SK-N-SH (cell line): Measurements from ENCODE around the gene SLC25A10. TPM values are rescaled to one million over a fixed set of nuclear protein-coding genes. Genes with fewer than 3 reads are reported as not detected.

Experiments
- CTCF ChIA-PET: fragments of 300-600, 350-600 bp; formaldehyde crosslinking; extraction: SDS; loops from one replicate; lab custom pipeline; 2021; lab: Yijun Ruan, JAX
- POLR2A ChIA-PET: fragments of 350-600 bp; sonication (Branson Sonifier 250); formaldehyde crosslinking; extraction: SDS; loops from one replicate; lab custom pipeline; 2020; ENCODE audit warnings: antibody characterized with exemption, inconsistent platforms; lab: Yijun Ruan, JAX
- DNase-seq: peaks from one replicate; pipeline ENCODE4 v3.0.0; 2012
- H2AFZ ChIP-seq: fragments of 200-600 bp; sonication (generic); 2 replicates; pipeline ENCODE4 v1.8.1; 2016; ENCODE audit warnings: antibody characterized with exemption, mild to moderate bottlenecking, low read depth
- H3F3A ChIP-seq: fragments of 200-600 bp; sonication (generic); replicated peaks from 2 replicates; pipeline ENCODE3; 2016; ENCODE audit warnings: antibody characterized with exemption, mild to moderate bottlenecking; ENCODE audit not compliant: insufficient read depth
- H3K27ac ChIP-seq, 2 experiments: fragments of 200-500 bp in 1 of 2; fragments of 200-600 bp in 1 of 2; sonication (Bioruptor generic) in 1 of 2; sonication (generic), shearing (Covaris generic) in 1 of 2; 2 replicates each; pipeline versions ENCODE4 v1.5.1 to v1.6.1; 2014 to 2016; ENCODE audit warnings: low read depth in 2 of 2, inconsistent platforms in 1 of 2, low read length in 1 of 2, mild to moderate bottlenecking in 1 of 2, mixed read lengths in 1 of 2
- H3K27me3 ChIP-seq: fragments of 200-600 bp; sonication (generic), shearing (Covaris generic); 2 replicates; pipeline ENCODE4 v1.6.1; 2016; ENCODE audit warnings: mixed run types; ENCODE audit not compliant: insufficient read depth
- H3K36me3 ChIP-seq, 2 experiments: fragments of 200-500 bp in 1 of 2; fragments of 200-600 bp in 1 of 2; sonication (Bioruptor generic) in 1 of 2; sonication (generic) in 1 of 2; replicated peaks in 1 of 2; 2 replicates each; pipeline versions ENCODE3 to v1.5.1; 2014 to 2016; ENCODE audit warnings: low read length in 1 of 2, mild to moderate bottlenecking in 1 of 2; ENCODE audit not compliant: insufficient read depth in 2 of 2, control insufficient read depth in 1 of 2
- H3K4me1 ChIP-seq, 2 experiments: fragments of 200-500 bp in 1 of 2; fragments of 200-600 bp in 1 of 2; sonication (Bioruptor generic) in 1 of 2; sonication (generic), shearing (Covaris generic) in 1 of 2; 2 replicates each; pipeline versions ENCODE4 v1.5.1 to v1.6.1; 2014 to 2016; ENCODE audit warnings: low read depth in 1 of 2, low read length in 1 of 2, mixed run types in 1 of 2; ENCODE audit not compliant: insufficient read depth in 2 of 2, control insufficient read depth in 1 of 2
- H3K4me2 ChIP-seq: fragments of 200-600 bp; sonication (generic), shearing (Covaris generic); 2 replicates; pipeline ENCODE4 v1.6.1; 2017; ENCODE audit warnings: mixed run types
- H3K4me3 ChIP-seq, 2 experiments: fragments of 200-500 bp in 1 of 2; fragments of 200-600 bp in 1 of 2; sonication (Bioruptor generic) in 1 of 2; sonication (generic), shearing (Covaris generic) in 1 of 2; 2 replicates each; pipeline versions ENCODE4 v1.5.1 to v1.8.1; 2014 to 2016; ENCODE audit warnings: low read depth in 2 of 2, inconsistent platforms in 1 of 2, low read length in 1 of 2, mild to moderate bottlenecking in 1 of 2, mixed read lengths in 1 of 2, moderate library complexity in 1 of 2
- H3K79me2 ChIP-seq: fragments of 200-600 bp; sonication (generic); 2 replicates; pipeline ENCODE4 v1.8.1; 2017; ENCODE audit warnings: mild to moderate bottlenecking; ENCODE audit not compliant: insufficient read depth
- H3K9ac ChIP-seq: fragments of 200-600 bp; sonication (generic); 2 replicates; pipeline ENCODE4 v1.6.1; 2017; ENCODE audit warnings: mixed run types
- H3K9me2 ChIP-seq: fragments of 200-600 bp; sonication (generic); 2 replicates; pipeline ENCODE4 v1.6.1; 2017; ENCODE audit warnings: mixed run types
- H3K9me3 ChIP-seq: fragments of 200-600 bp; sonication (generic); 2 replicates; pipeline ENCODE4 v1.6.1; 2017; ENCODE audit warnings: mixed run types, mild to moderate bottlenecking, moderate library complexity
- H4K20me1 ChIP-seq: fragments of 200-600 bp; sonication (generic); 2 replicates; pipeline ENCODE4 v1.6.1; 2017; ENCODE audit warnings: mild to moderate bottlenecking, mixed run types; ENCODE audit not compliant: insufficient read depth
- CTCF ChIP-seq: fragments of 200-600 bp; sonication (generic); IDR thresholded peaks from 2 replicates; pipeline ENCODE4 v1.6.1; 2017; ENCODE audit warnings: antibody characterized with exemption, mild to moderate bottlenecking, moderate library complexity
- ELF1 ChIP-seq: IDR thresholded peaks from 2 replicates; pipeline ENCODE4 v1.4.0; 2012
- FOSL2 ChIP-seq: IDR thresholded peaks from 2 replicates; pipeline ENCODE4 v1.4.0; 2012; ENCODE audit warnings: low read depth, mild to moderate bottlenecking, moderate library complexity, borderline replicate concordance
- FOXJ3 ChIP-seq: sonication (generic); formaldehyde crosslinking; IDR thresholded peaks from 2 replicates; pipeline ENCODE4 v1.5.1; 2020; ENCODE audit warnings: mild to moderate bottlenecking, missing genetic modification reagents
- GABPA ChIP-seq: IDR thresholded peaks from 2 replicates; pipeline ENCODE4 v1.4.0; 2012; ENCODE audit warnings: low read depth, mild to moderate bottlenecking
- GATA2 ChIP-seq: sonication (generic); formaldehyde crosslinking; IDR thresholded peaks from 2 replicates; pipeline ENCODE4 v1.5.0; 2020; ENCODE audit warnings: mild to moderate bottlenecking, missing genetic modification reagents
- IRF3 ChIP-seq: fragments of 150-350 bp; IDR thresholded peaks from 2 replicates; pipeline ENCODE4 v1.6.1; 2016; ENCODE audit warnings: mild to moderate bottlenecking, low read depth, low read length
- MAX ChIP-seq: IDR thresholded peaks from 2 replicates; pipeline ENCODE4 v1.4.0; 2012; ENCODE audit warnings: low read depth
- MEF2A ChIP-seq: IDR thresholded peaks from 2 replicates; pipeline ENCODE4 v1.4.0; 2012; ENCODE audit warnings: low read depth, borderline replicate concordance
- MXI1 ChIP-seq: IDR thresholded peaks from 2 replicates; pipeline ENCODE4 v1.6.1; 2012; ENCODE audit warnings: mild to moderate bottlenecking, low read depth, low read length, improper control_type of control experiment
- NRF1 ChIP-seq: IDR thresholded peaks from 2 replicates; pipeline ENCODE4 v1.6.1; 2012; ENCODE audit warnings: low read depth, mild to moderate bottlenecking, low read length
- PBX3 ChIP-seq: IDR thresholded peaks from 2 replicates; pipeline ENCODE4; 2012
- POLR2AphosphoS5 ChIP-seq: IDR thresholded peaks from 2 replicates; pipeline ENCODE4 v1.6.1; 2012; ENCODE audit warnings: low read depth, low read length
- RAD21 ChIP-seq: IDR thresholded peaks from 2 replicates; pipeline ENCODE4 v1.6.1; 2012; ENCODE audit warnings: mild to moderate bottlenecking, low read length
- REST ChIP-seq: IDR thresholded peaks from 2 replicates; pipeline ENCODE4 v1.6.1; 2012; ENCODE audit warnings: mild to moderate bottlenecking, low read depth, low read length, moderate library complexity
- RXRA ChIP-seq: IDR thresholded peaks from 2 replicates; pipeline ENCODE4 v1.4.0; 2012; ENCODE audit warnings: low read depth, mild to moderate bottlenecking, borderline replicate concordance
- SIN3A ChIP-seq: IDR thresholded peaks from 2 replicates; pipeline ENCODE4 v1.6.1; 2012; ENCODE audit warnings: low read depth, mild to moderate bottlenecking, low read length, moderate library complexity, borderline replicate concordance
- TAF1 ChIP-seq: IDR thresholded peaks from 2 replicates; pipeline ENCODE4 v1.6.1; 2012; ENCODE audit warnings: low read depth, mild to moderate bottlenecking, low read length, moderate library complexity, borderline replicate concordance
- TCF12 ChIP-seq: IDR thresholded peaks from 2 replicates; pipeline ENCODE4 v1.4.0; 2012
- TEAD4 ChIP-seq: IDR thresholded peaks from 2 replicates; pipeline ENCODE4 v1.4.0; 2012; ENCODE audit warnings: mild to moderate bottlenecking, borderline replicate concordance; ENCODE audit not compliant: insufficient read depth
- USF1 ChIP-seq: IDR thresholded peaks from 2 replicates; pipeline ENCODE4 v1.4.0; 2012; ENCODE audit warnings: low read depth, borderline replicate concordance
- YY1 ChIP-seq: IDR thresholded peaks from 2 replicates; pipeline ENCODE4 v1.4.0; 2012; ENCODE audit warnings: low read depth, mild to moderate bottlenecking
- WGBS: methylation state at CpG from one replicate; pipeline ENCODE4 v1.1.6; 2017; ENCODE audit warnings: low lambda C conversion rate; 5-methylcytosine and 5-hydroxymethylcytosine counted together
- polyA plus RNA-seq, 3 experiments: library from polyadenylated mRNA; depleted of rRNA; stranded (reverse); fragments of >200 nt; gene quantifications; 2 replicates each; pipeline ENCODE4 v1.2.3, GENCODE V29; 2012

The SLC25A10 gene
- polyA plus RNA-seq, 1 of the 3 experiments (the other 2 are of a cell fraction) = 34.7 TPM

- CTCF ChIA-PET = interaction anchor here (0.6 to 2.9 kb wide), 5 partner anchors 9 to 540 kb away, joined by 3 to 12 read pairs (median 6); partner anchors contain the start of gene MRPL12
- Histone ChIP-seq H3F3A (peaks cover 7% of the 10 kb centered on the region), H3K4me3 (peak within 1 kb of the TSS; percentile 74 to 96), H3K36me3 (peaks cover 28 to 40% of the 10 kb centered on the region in 2 experiments), H3K79me2 (peaks cover 67% of the 10 kb centered on the region), H3K4me1 (peaks cover 18 to 22% of the 10 kb centered on the region in 2 experiments; a peak in 3 of 4 replicates), H3K27me3 (no peaks in the 10 kb centered on the region), H3K9me2 (no peaks in the 10 kb centered on the region), H3K4me2 (peak within 1 kb of the TSS; percentile 92), H2AFZ (peak within 1 kb of the TSS; percentile 63), H3K9me3 (no peaks in the 10 kb centered on the region), H4K20me1 (no peaks in the 10 kb centered on the region), H3K9ac (peak within 1 kb of the TSS; percentile 96), H3K27ac (peak within 1 kb of the TSS; percentile 71 to 80)
- peak; percentile 100 for DNase-seq
- WGBS = 1% methylated on average over 54 of the region's 96 CpGs
- POLR2A ChIA-PET = interaction anchor here (0.6 to 2.3 kb wide), 10 partner anchors 9 to 225 kb away, joined by 3 to 7 read pairs (median 4); partner anchors contain the start of genes ALYREF, ARL16, HGS and MCRIP1
- TF ChIP-seq TCF12 = no peak
- no peak for TF ChIP-seq FOSL2
- TF ChIP-seq TAF1 = peak; percentile 98
- peak; percentile 13; the same call in 1 of the 2 replicates for TF ChIP-seq GATA2
- TF ChIP-seq PBX3 = peak; percentile 100
- peak; percentile 97 for TF ChIP-seq POLR2AphosphoS5
- TF ChIP-seq MEF2A = no peak
- peak; percentile 99 for TF ChIP-seq GABPA
- TF ChIP-seq YY1 = peak; percentile 92
- no peak for TF ChIP-seq RXRA
- TF ChIP-seq IRF3 = no peak; the same call in 1 of the 2 replicates
- peak; percentile 97; the same call in 1 of the 2 replicates for TF ChIP-seq MAX
- 0 out of 2 replicates have a peak, but pooled peaks have one; percentile 7 for TF ChIP-seq FOXJ3 (CRISPR knock-in tag)
- TF ChIP-seq NRF1 = no peak
- TF ChIP-seq USF1 = peak; percentile 42; the same call in 1 of the 2 replicates
- TF ChIP-seq CTCF = no peak
- peak; percentile 100 for TF ChIP-seq ELF1
- peak; percentile 93 for TF ChIP-seq MXI1
- no peak for TF ChIP-seq TEAD4
- no peak for TF ChIP-seq RAD21
- TF ChIP-seq REST = peak; percentile 22; the same call in 1 of the 2 replicates
- TF ChIP-seq SIN3A = 0 out of 2 replicates have a peak, but pooled peaks have one; percentile 67
Observed at GRCh38 chr17:81666342-81667191, 45.5 kb upstream of the SLC25A10 start, which contains the start of the genes CCDC137 and OXLD1. Gene CCDC137 (plus strand): TSS chr17:81666737. CDS start chr17:81666767, 30 bp downstream. Gene OXLD1 (minus strand): TSS chr17:81666605. CDS start chr17:81666577, 28 bp downstream.
